HepG2 (cell line): ENCODE data around the gene SMYD4. TPM values are rescaled to one million over a fixed set of nuclear protein-coding genes. Genes with fewer than 3 reads are reported as not detected.

Source experiments
- ATAC-seq: fragments of 200-7000 bp; cut with Tn5 transposase; 3 replicates; pipeline ENCODE4 v1.9.1; 2020; ENCODE audit warnings: mild to moderate bottlenecking, moderate library complexity
- BruUV-seq: library from RNA; stranded (reverse); fragments of 400-500 nt; replicated peaks from 2 replicates; lab custom pipeline; 2021; lab: Mats Ljungman, UMichigan
- CTCF ChIA-PET: fragments of 300-600 bp; formaldehyde crosslinking; extraction: SDS; loops from one replicate; lab custom pipeline; 2021; ENCODE audit warnings: low total read pairs, inconsistent platforms, low intra/inter-chr PET ratio; lab: Yijun Ruan, JAX
- POLR2A ChIA-PET: fragments of 350-600 bp; sonication (Branson Sonifier 250); formaldehyde crosslinking; loops from one replicate; lab custom pipeline; 2020; ENCODE audit warnings: antibody characterized with exemption, inconsistent platforms; lab: Yijun Ruan, JAX
- DNase-seq: peaks from one replicate; pipeline ENCODE4 v3.0.0-alpha.2; 2015; ENCODE audit warnings: low spot score
- FAIRE-seq: peaks from 3 replicates; lab custom pipeline; 2011; peaks lifted over from hg19 to GRCh38; lab: Jason Lieb, UNC
- H2AFZ ChIP-seq: one replicate; pipeline ENCODE4 v1.6.1; 2011; ENCODE audit warnings: low read length, inconsistent platforms
- H3K27ac ChIP-seq: fragments of 300-600 bp; 3 replicates; pipeline ENCODE4 v1.8.0; 2011; ENCODE audit warnings: mixed run types, mild to moderate bottlenecking, mixed read lengths, low read length, inconsistent platforms; ENCODE audit not compliant: insufficient read depth; ENCODE audit errors: extremely low read length
- H3K27me3 ChIP-seq, 2 experiments: fragments of 200-600 bp in 1 of 2; 2 replicates in 1 of 2; 3 replicates in 1 of 2; pipeline versions ENCODE4 v1.6.0 to v1.8.0; 2011; ENCODE audit warnings: low read length in 2 of 2, mild to moderate bottlenecking in 2 of 2, moderate library complexity in 2 of 2, inconsistent platforms in 1 of 2; ENCODE audit not compliant: insufficient read depth in 2 of 2, control insufficient read depth in 1 of 2
- H3K36me3 ChIP-seq, 2 experiments: fragments of 200-600 bp in 1 of 2; replicated peaks in 1 of 2; 2 replicates in 1 of 2; 3 replicates in 1 of 2; pipeline versions ENCODE4 v1.5.1 to v1.8.0; 2011; ENCODE audit warnings: low read length in 2 of 2, inconsistent platforms in 1 of 2; ENCODE audit not compliant: insufficient read depth in 2 of 2, control insufficient read depth in 1 of 2
- H3K4me1 ChIP-seq: 2 replicates; pipeline ENCODE4 v1.5.1; 2012; ENCODE audit warnings: low read length, inconsistent platforms; ENCODE audit not compliant: insufficient read depth
- H3K4me2 ChIP-seq: 2 replicates; pipeline ENCODE4 v1.6.0; 2011; ENCODE audit warnings: low read depth, low read length, inconsistent platforms
- H3K4me3 ChIP-seq, 3 experiments: fragments of 200-600 bp in 1 of 3; sonication (generic), shearing (Covaris generic) in 1 of 3; replicated peaks in 1 of 3; 2 replicates each; pipeline ENCODE4 v1.5.1; 2011 to 2016; ENCODE audit warnings: low read length in 3 of 3, inconsistent platforms in 2 of 3, low read depth in 2 of 3, mild to moderate bottlenecking in 2 of 3, control low read depth in 1 of 3, mixed read lengths in 1 of 3; ENCODE audit not compliant: insufficient read depth in 1 of 3
- H3K79me2 ChIP-seq: one replicate; pipeline ENCODE4 v1.6.1; 2011; ENCODE audit warnings: low read length, inconsistent platforms; ENCODE audit not compliant: insufficient read depth
- H3K9ac ChIP-seq: 2 replicates; pipeline ENCODE4 v1.6.0; 2011; ENCODE audit warnings: mild to moderate bottlenecking, low read depth, low read length, inconsistent platforms; ENCODE audit not compliant: insufficient read depth
- H3K9me3 ChIP-seq: 2 replicates; pipeline ENCODE4 v1.5.1; 2012; ENCODE audit warnings: mild to moderate bottlenecking, low read length
- H4K20me1 ChIP-seq: 2 replicates; pipeline ENCODE4 v1.6.0; 2011; ENCODE audit warnings: inconsistent platforms, mild to moderate bottlenecking, low read length, moderate library complexity; ENCODE audit not compliant: insufficient read depth
- GZF1 ChIP-seq: sonication (generic); formaldehyde crosslinking; IDR thresholded peaks from 2 replicates; pipeline ENCODE4 v1.5.1; 2020; ENCODE audit warnings: mild to moderate bottlenecking, missing genetic modification reagents
- JUNB ChIP-seq: sonication (generic); formaldehyde crosslinking; IDR thresholded peaks from 2 replicates; pipeline ENCODE4 v1.8.0; 2022; ENCODE audit warnings: missing genetic modification reagents, mild to moderate bottlenecking, borderline replicate concordance
- MIER3 ChIP-seq: IDR thresholded peaks from 2 replicates; pipeline ENCODE4 v1.6.1; 2016; ENCODE audit warnings: missing compliant biosample characterization, borderline replicate concordance
- ZMYM3 ChIP-seq: sonication (generic); formaldehyde crosslinking; IDR thresholded peaks from 2 replicates; pipeline ENCODE4 v1.5.1; 2020; ENCODE audit warnings: mild to moderate bottlenecking, missing genetic modification reagents
- ZNF121 ChIP-seq: sonication (generic); formaldehyde crosslinking; IDR thresholded peaks from 2 replicates; pipeline ENCODE4 v1.5.0; 2020; ENCODE audit warnings: mild to moderate bottlenecking, missing genetic modification reagents
- ZNF260 ChIP-seq: sonication (generic); formaldehyde crosslinking; IDR thresholded peaks from 2 replicates; pipeline ENCODE4 v1.4.0; 2020; ENCODE audit warnings: missing genetic modification reagents, low read depth, mild to moderate bottlenecking, borderline replicate concordance
- ZNF354B ChIP-seq: sonication (generic); formaldehyde crosslinking; IDR thresholded peaks from 2 replicates; pipeline ENCODE4 v1.8.0; 2022; ENCODE audit warnings: mild to moderate bottlenecking, missing genetic modification reagents
- ZNF558 ChIP-seq: sonication (generic); formaldehyde crosslinking; IDR thresholded peaks from 2 replicates; pipeline ENCODE4 v1.9.0; 2022; ENCODE audit warnings: mild to moderate bottlenecking, missing genetic modification reagents, borderline replicate concordance
- ZNF788 ChIP-seq: sonication (generic); formaldehyde crosslinking; IDR thresholded peaks from 2 replicates; pipeline ENCODE4 v1.5.0; 2020; ENCODE audit warnings: mild to moderate bottlenecking, missing genetic modification reagents, borderline replicate concordance
- WGBS: methylation state at CpG from one replicate; pipeline ENCODE4 v1.1.6; 2017; ENCODE audit warnings: low lambda C conversion rate; 5-methylcytosine and 5-hydroxymethylcytosine counted together
- in situ Hi-C: cut with HindIII; loops from 2 replicates; pipeline ENCODE4 v1.10.0; 2017; ENCODE audit warnings: low pct_unique_long_range_greater_than_20kb; ENCODE audit not compliant: extremely low pct_ligation_motif_present
- intact Hi-C: fragments of 100-400 bp; cut with micrococcal nuclease; formaldehyde crosslinking; loops from one replicate; pipeline ENCODE4 v1.10.0; 2022; ENCODE audit not compliant: unreplicated experiment
- polyA plus RNA-seq, 8 experiments: library from polyadenylated mRNA; depleted of rRNA in 3 of 8; stranded (reverse) in 7 of 8; unstranded in 1 of 8; fragments of >200 nt; fragmentation: Illumina TruSeq in 4 of 8; extraction: Trizol in 4 of 8; gene quantifications; 2 replicates each; pipeline versions ENCODE4 v1.2.1 to v1.2.3, GENCODE V29; 2011 to 2016; ENCODE audit warnings: low read depth in 4 of 8, missing spikeins in 1 of 8, mixed read lengths in 1 of 8; ENCODE audit not compliant: insufficient read depth in 1 of 8
- total RNA-seq, 5 experiments: library from RNA; depleted of rRNA; stranded (reverse); fragments of >200 nt; fragmentation: Illumina TruSeq; extraction: Trizol; gene quantifications; 2 replicates each; pipeline ENCODE4 v1.2.3, GENCODE V29; 2016; ENCODE audit warnings: low read depth in 1 of 5

SMYD4 gene
- total and polyA plus RNA-seq, 2 of the 13 experiments (the other 11 are each of a cell fraction or from before 2014, with no cell fraction given) = 7.4 to 11.3 TPM

DNA sequence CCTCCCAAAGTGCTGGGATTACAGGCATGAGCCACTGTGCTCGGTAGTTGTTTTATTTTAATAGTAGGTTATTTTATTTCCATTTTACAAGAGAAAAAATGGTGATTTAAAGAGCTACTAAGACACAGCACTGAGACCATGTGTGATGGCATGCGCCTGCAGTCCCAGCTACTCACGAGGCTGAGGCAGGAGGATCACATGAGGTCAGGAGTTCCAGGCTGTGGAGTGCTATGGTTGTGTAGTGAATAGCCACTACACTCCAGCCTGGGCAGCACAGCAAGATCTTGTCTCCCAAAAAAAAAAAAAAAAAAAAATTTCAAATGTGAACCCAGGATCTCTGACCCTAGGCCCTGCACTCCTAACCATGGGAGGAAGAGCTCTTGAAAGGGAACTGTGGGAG is 64.1 kb downstream of the SMYD4 start:
- ATAC-seq (no peak), FAIRE-seq (no peak)
- no peak overlapping the region; the same call in 1 of the 2 replicates for H3K4me2 ChIP-seq
- intact Hi-C loops = no loop called here
- no peak overlapping the region for H2AFZ ChIP-seq
- no peaks in the 10 kb centered on the region for H3K27me3 ChIP-seq
- TF ChIP-seq ZNF788 (CRISPR knock-in tag) (peak; percentile 35; the same call in 1 of the 2 replicates), GZF1 (CRISPR knock-in tag) (no peak), MIER3 (CRISPR knock-in tag) (no peak), ZMYM3 (CRISPR knock-in tag) (no peak), ZNF354B (CRISPR knock-in tag) (no peak), JUNB (CRISPR knock-in tag) (no peak), ZNF121 (CRISPR knock-in tag) (peak; percentile 27; the same call in 1 of the 2 replicates), ZNF260 (CRISPR knock-in tag) (no peak), ZNF558 (CRISPR knock-in tag) (no peak)
- TF ChIP-seq, all 625 proteins: peak for 2
- peaks cover 6 to 16% of the 10 kb centered on the region in 2 experiments for H3K36me3 ChIP-seq
- peaks cover 32% of the 10 kb centered on the region for H3K79me2 ChIP-seq
- H3K4me1 ChIP-seq = peaks cover 76% of the 10 kb centered on the region
- 86% methylated on average over 3 of the region's 3 CpGs for WGBS
- in situ Hi-C loops = loop anchor here (5.0 kb wide), 1 partner anchor 48 kb away; no protein-coding TSS in a partner anchor
- POLR2A ChIA-PET = interaction anchor here (1.1 to 13.7 kb wide), 8 partner anchors 9 to 50 kb away, joined by 4 to 480 read pairs (median 58); partner anchors contain the start of genes SERPINF2 and WDR81
- no peak overlapping the region for H3K4me3 ChIP-seq
- H3K9ac ChIP-seq = 0 out of 2 replicates have a peak overlapping the region, but pooled peaks have one; percentile 20
- no peak for DNase-seq
- no peaks in the 10 kb centered on the region for H3K9me3 ChIP-seq
- H4K20me1 ChIP-seq = no peaks in the 10 kb centered on the region
- no TSS peak for BruUV-seq
- CTCF ChIA-PET = no interaction called here
- H3K27ac ChIP-seq = peak overlapping the region; percentile 24
